Prostate gland (tissue), 2 donors: ENCODE measurements around the gene DGKZ.

Experiments used
- POLR2A ChIP-seq: fragments of 450-650 bp; IDR thresholded peaks from one replicate; pipeline ENCODE4 v1.6.1; 2016; ENCODE audit warnings: antibody characterized with exemption, mild to moderate bottlenecking
- TF ChIP-seq, protein P1 (sequence below), 4 experiments: fragments of 200-600 bp in 2 of 4; fragments of 450-650 bp in 2 of 4; sonication (generic) in 2 of 4; IDR thresholded peaks; 1 replicate in 3 of 4; 2 replicates in 1 of 4; pipeline ENCODE4 v1.5.1; 2016 to 2019; ENCODE audit warnings: antibody characterized with exemption in 4 of 4, mild to moderate bottlenecking in 2 of 4, moderate library complexity in 2 of 4

GRCh38 chr11:46407635-46408034, 60.4 kb downstream of the DGKZ start:
- TF ChIP-seq POLR2A = no peak
- TF ChIP-seq, protein P1, sequence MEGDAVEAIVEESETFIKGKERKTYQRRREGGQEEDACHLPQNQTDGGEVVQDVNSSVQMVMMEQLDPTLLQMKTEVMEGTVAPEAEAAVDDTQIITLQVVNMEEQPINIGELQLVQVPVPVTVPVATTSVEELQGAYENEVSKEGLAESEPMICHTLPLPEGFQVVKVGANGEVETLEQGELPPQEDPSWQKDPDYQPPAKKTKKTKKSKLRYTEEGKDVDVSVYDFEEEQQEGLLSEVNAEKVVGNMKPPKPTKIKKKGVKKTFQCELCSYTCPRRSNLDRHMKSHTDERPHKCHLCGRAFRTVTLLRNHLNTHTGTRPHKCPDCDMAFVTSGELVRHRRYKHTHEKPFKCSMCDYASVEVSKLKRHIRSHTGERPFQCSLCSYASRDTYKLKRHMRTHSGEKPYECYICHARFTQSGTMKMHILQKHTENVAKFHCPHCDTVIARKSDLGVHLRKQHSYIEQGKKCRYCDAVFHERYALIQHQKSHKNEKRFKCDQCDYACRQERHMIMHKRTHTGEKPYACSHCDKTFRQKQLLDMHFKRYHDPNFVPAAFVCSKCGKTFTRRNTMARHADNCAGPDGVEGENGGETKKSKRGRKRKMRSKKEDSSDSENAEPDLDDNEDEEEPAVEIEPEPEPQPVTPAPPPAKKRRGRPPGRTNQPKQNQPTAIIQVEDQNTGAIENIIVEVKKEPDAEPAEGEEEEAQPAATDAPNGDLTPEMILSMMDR (IDR thresholded peaks at IDR 0.05) = no peak
